Effector memory CD8-positive, alpha-beta T cell (primary cell): ENCODE results near the gene BCO2.
A peak's percentile ranks its signal among the peaks of the same experiment; 100 is the strongest.
"Not testable (repeated sequence)": the region's sequence is repeated elsewhere in the genome, so short reads cannot be mapped to it uniquely, and the experiment has no call there.

Experiments used
- ATAC-seq: fragments of 150-1000 bp; cut with Tn5 transposase; replicated peaks from 2 replicates; pipeline ENCODE4 v1.10.0; 2021; ENCODE audit warnings: mild to moderate bottlenecking, moderate library complexity
- DNase-seq, 3 experiments: peaks; one replicate each; pipeline ENCODE4 v3.0.0; 2021
- H3K27ac Mint-ChIP-seq, 2 donors: one replicate each; pipeline ENCODE4 v1.8.0; 2022; ENCODE audit warnings: mild to moderate bottlenecking in 2 of 2, mixed read lengths in 2 of 2, moderate library complexity in 2 of 2
- H3K27me3 Mint-ChIP-seq, 2 donors: one replicate each; pipeline ENCODE4 v1.8.0; 2022; ENCODE audit warnings: mixed read lengths in 2 of 2
- H3K36me3 Mint-ChIP-seq: one replicate; pipeline ENCODE4 v1.8.0; 2022; ENCODE audit warnings: mild to moderate bottlenecking, moderate library complexity, mixed read lengths; ENCODE audit not compliant: insufficient read depth
- H3K4me1 Mint-ChIP-seq, 2 donors: one replicate each; pipeline ENCODE4 v1.8.0; 2022; ENCODE audit warnings: low read depth in 2 of 2, mixed read lengths in 2 of 2
- H3K4me3 Mint-ChIP-seq, 2 donors: one replicate each; pipeline ENCODE4 v1.8.0; 2022; ENCODE audit warnings: mild to moderate bottlenecking in 2 of 2, mixed read lengths in 2 of 2, moderate library complexity in 2 of 2
- H3K9me3 Mint-ChIP-seq, 2 donors: one replicate each; pipeline ENCODE4 v1.8.0; 2022; ENCODE audit warnings: mixed read lengths in 2 of 2

Gene BCO2

GRCh38 chr11:112178428-112178827 is 3.1 kb downstream of the BCO2 start:
- Mint-ChIP-seq H3K4me3 (no peak overlapping the region), H3K4me1 (peaks cover 10 to 11% of the 10 kb centered on the region in 2 donors), H3K36me3 (no peaks in the 10 kb centered on the region), H3K9me3 (no peaks in the 10 kb centered on the region), H3K27me3 (peaks cover 14 to 19% of the 10 kb centered on the region in 2 donors), H3K27ac (peak overlapping the region in 1 of 2 donors; percentile 1)
- ATAC-seq (no peak), DNase-seq (no peak)

DNA sequence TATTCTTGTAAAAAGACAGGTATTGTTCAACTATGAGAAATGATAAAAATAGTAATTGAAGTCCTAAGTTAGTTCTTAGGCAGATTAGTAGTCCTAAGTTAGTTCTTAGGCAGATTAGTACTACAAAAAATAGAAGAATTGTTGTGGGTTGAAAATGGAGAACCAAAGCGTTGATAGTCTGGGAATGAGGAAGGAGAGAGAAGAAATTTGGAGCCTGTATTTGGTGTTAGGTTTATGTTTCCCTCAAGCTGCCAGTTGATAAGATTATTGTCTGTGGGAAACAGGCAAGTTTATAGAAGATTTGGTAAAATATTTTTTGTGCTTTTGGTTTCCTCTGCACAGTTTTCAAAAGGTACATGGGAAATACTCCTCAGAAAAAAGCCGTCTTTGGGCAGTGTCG is 3.6 kb downstream of the BCO2 start:
- Mint-ChIP-seq H3K36me3 (no peaks in the 10 kb centered on the region), H3K27me3 (peaks cover 14 to 19% of the 10 kb centered on the region in 2 donors)
- ATAC-seq: no peak

GRCh38 chr11:112179601-112180000 is 4.3 kb downstream of the BCO2 start:
- peaks cover 9 to 10% of the 10 kb centered on the region in 2 donors for H3K4me1 Mint-ChIP-seq
- ATAC-seq: peak; percentile 43
- peaks cover 11 to 15% of the 10 kb centered on the region in 2 donors for H3K27me3 Mint-ChIP-seq
- H3K9me3 Mint-ChIP-seq: no peaks in the 10 kb centered on the region
- no peak for DNase-seq
- no peak overlapping the region for H3K27ac Mint-ChIP-seq
- no peaks in the 10 kb centered on the region for H3K36me3 Mint-ChIP-seq
- no peak overlapping the region for H3K4me3 Mint-ChIP-seq

More for the DNA sequence above, 3.6 kb downstream of the BCO2 start:
- no peak overlapping the region for H3K4me3 Mint-ChIP-seq
- peak overlapping the region in 1 of 2 donors; percentile 1 for H3K27ac Mint-ChIP-seq
- H3K9me3 Mint-ChIP-seq: no peaks in the 10 kb centered on the region
- no peak for DNase-seq
- peaks cover 10 to 11% of the 10 kb centered on the region in 2 donors for H3K4me1 Mint-ChIP-seq

DNA sequence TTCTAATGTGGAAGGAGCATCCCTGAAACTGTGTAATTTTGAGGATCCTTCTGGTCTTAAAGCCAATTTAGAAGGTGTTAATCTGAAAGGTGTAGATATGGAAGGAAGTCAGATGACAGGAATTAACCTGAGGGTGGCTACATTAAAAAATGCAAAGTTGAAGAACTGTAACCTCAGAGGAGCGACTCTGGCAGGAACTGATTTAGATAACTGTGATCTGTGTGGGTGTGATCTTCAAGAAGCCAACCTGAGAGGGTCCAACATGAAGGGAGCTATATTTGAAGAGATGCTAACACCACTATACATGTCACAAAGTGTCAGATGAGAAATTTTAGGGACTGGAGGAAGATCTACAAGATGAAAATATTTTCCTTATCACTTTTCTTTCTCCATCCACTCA is 7.6 kb downstream of the BCO2 start:
- H3K4me3 Mint-ChIP-seq: no peak overlapping the region
- H3K36me3 Mint-ChIP-seq: no peaks in the 10 kb centered on the region
- H3K27me3 Mint-ChIP-seq: peaks cover 0 to 12% of the 10 kb centered on the region in 2 donors
- DNase-seq: no peak
- H3K27ac Mint-ChIP-seq: no peak overlapping the region
- H3K4me1 Mint-ChIP-seq: peaks cover 0 to 2% of the 10 kb centered on the region in 2 donors
- no peak for ATAC-seq
- no peaks in the 10 kb centered on the region for H3K9me3 Mint-ChIP-seq

DNA sequence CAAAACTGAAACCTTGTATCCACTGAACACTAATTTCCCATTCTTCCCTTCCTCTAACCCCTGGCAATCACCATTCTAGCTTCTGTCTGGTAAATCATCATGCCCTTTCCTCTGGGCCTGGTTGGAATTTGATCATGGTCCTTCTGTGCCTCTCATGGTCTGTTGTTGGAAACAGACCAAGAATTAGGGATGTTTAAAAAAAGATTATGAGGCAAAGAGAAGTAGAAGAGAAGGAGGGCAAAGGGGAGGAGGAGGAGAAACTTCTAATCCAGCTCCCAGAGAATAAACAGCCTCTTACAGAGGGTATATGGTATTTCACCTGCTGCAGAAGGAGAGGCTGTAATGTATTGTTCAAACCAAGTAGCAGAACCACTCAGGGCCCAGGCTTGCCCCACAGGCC is 10.6 kb downstream of the BCO2 start:
- Mint-ChIP-seq H3K9me3 (no peaks in the 10 kb centered on the region), H3K4me1 (no peaks in the 10 kb centered on the region), H3K27ac (no peak overlapping the region), H3K4me3 (no peak overlapping the region), H3K36me3 (no peaks in the 10 kb centered on the region), H3K27me3 (peaks cover 0 to 17% of the 10 kb centered on the region in 2 donors)
- ATAC-seq: no peak
- DNase-seq: no peak

- Mint-ChIP-seq H3K36me3 (no peaks in the 10 kb centered on the region), H3K9me3 (no peaks in the 10 kb centered on the region), H3K4me3 (no peak overlapping the region), H3K27me3 (peaks cover 0 to 17% of the 10 kb centered on the region in 2 donors), H3K4me1 (no peaks in the 10 kb centered on the region), H3K27ac (no peak overlapping the region)
- DNase-seq (no peak), ATAC-seq (no peak)
Observed at GRCh38 chr11:112186304-112186703, 11.0 kb downstream of the BCO2 start.

DNA sequence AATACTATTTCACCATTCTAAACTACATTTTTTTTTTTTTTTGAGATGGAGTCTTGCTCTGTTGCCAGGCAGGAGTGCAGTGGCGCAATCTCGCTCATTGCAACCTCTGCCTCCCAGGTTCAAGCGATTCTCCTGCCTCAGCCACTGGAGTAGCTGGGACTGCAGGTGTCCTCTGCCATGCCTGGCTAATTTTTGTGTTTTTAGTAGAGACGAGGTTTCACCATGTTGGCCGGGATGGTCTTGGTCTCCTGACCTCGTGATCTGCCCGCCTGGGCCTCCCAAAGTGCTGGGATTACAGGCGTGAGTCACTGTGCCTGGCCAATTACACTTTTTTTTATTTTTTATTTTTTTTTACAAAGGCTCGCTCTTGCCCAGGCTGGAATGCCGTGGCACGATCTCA is 19.8 kb downstream of the BCO2 start:
- not testable (repeated sequence) for H3K27me3 Mint-ChIP-seq, ATAC-seq, DNase-seq, H3K36me3 Mint-ChIP-seq, H3K27ac Mint-ChIP-seq, H3K4me1 Mint-ChIP-seq, H3K4me3 Mint-ChIP-seq, H3K9me3 Mint-ChIP-seq

GRCh38 chr11:112195951-112196351 is 20.6 kb downstream of the BCO2 start:
- H3K27ac Mint-ChIP-seq: no peak overlapping the region
- H3K36me3 Mint-ChIP-seq: no peaks in the 10 kb centered on the region
- DNase-seq: no peak

DNA sequence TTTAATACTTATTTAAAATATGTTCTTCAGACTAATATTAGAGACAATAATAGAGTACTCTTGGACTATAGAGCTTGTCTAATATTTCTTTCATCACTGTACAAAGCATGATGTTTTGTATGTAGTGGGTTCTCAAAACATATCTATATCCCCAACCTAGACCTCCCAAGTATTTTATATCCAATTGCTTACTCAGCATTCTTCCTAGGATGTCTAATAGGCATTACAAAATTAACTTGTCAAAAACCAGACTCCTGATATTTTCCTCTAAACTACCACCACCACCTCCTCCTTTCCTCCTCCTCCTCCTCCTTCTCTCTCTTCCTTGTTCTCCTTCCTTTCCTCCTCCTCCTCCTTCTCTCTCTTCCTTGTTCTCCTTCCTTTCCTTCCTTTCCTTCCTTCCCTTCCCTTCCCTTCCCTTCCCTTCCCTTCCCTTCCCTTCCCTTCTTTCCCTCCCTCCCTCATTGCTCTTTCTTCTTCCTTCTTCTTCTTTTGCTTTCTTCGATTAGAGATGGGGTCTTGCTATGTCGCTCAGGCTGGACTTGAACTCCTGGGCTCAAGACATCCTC is 21.3 kb downstream of the BCO2 start:
- Mint-ChIP-seq H3K9me3 (no peaks in the 10 kb centered on the region), H3K36me3 (no peaks in the 10 kb centered on the region), H3K4me3 (no peak overlapping the region), H3K27ac (no peak overlapping the region), H3K4me1 (no peaks in the 10 kb centered on the region), H3K27me3 (peaks cover 0 to 9% of the 10 kb centered on the region in 2 donors)
- no peak for ATAC-seq
- DNase-seq: no peak

More at GRCh38 chr11:112195951-112196351, 20.6 kb downstream of the BCO2 start:
- Mint-ChIP-seq H3K4me3 (no peak overlapping the region), H3K27me3 (peaks cover 0 to 9% of the 10 kb centered on the region in 2 donors), H3K9me3 (no peaks in the 10 kb centered on the region), H3K4me1 (no peaks in the 10 kb centered on the region)
- no peak for ATAC-seq

- not testable (repeated sequence) for H3K27me3 Mint-ChIP-seq, H3K9me3 Mint-ChIP-seq, H3K4me1 Mint-ChIP-seq, DNase-seq, H3K27ac Mint-ChIP-seq, ATAC-seq, H3K4me3 Mint-ChIP-seq, H3K36me3 Mint-ChIP-seq
Observed at GRCh38 chr11:112199101-112199500, 23.8 kb downstream of the BCO2 start.

GRCh38 chr11:112200252-112200651 is 24.9 kb downstream of the BCO2 start:
- ATAC-seq: no peak
- no peak overlapping the region for H3K27ac Mint-ChIP-seq

GRCh38 chr11:112206071-112206470 is 30.8 kb downstream of the BCO2 start:
- no peaks in the 10 kb centered on the region for H3K36me3 Mint-ChIP-seq
- H3K4me3 Mint-ChIP-seq: no peak overlapping the region
- peaks cover 0 to 9% of the 10 kb centered on the region in 2 donors for H3K27me3 Mint-ChIP-seq
- H3K9me3 Mint-ChIP-seq: no peaks in the 10 kb centered on the region
- no peak overlapping the region for H3K27ac Mint-ChIP-seq
- H3K4me1 Mint-ChIP-seq: no peaks in the 10 kb centered on the region
- DNase-seq: no peak
- ATAC-seq: no peak

More at GRCh38 chr11:112200252-112200651, 24.9 kb downstream of the BCO2 start:
- Mint-ChIP-seq H3K9me3 (no peaks in the 10 kb centered on the region), H3K4me1 (no peaks in the 10 kb centered on the region), H3K27me3 (peaks cover 0 to 4% of the 10 kb centered on the region in 2 donors), H3K36me3 (no peaks in the 10 kb centered on the region), H3K4me3 (no peak overlapping the region)
- DNase-seq: no peak

- no peaks in the 10 kb centered on the region for H3K36me3 Mint-ChIP-seq
- DNase-seq (no peak), ATAC-seq (no peak)
- H3K27ac Mint-ChIP-seq: no peak overlapping the region
- no peak overlapping the region for H3K4me3 Mint-ChIP-seq
- peaks cover 0 to 9% of the 10 kb centered on the region in 2 donors for H3K27me3 Mint-ChIP-seq
- H3K9me3 Mint-ChIP-seq: no peaks in the 10 kb centered on the region
- peaks cover 3 to 8% of the 10 kb centered on the region in 2 donors for H3K4me1 Mint-ChIP-seq
Observed at GRCh38 chr11:112210890-112211289, 35.6 kb downstream of the BCO2 start.

DNA sequence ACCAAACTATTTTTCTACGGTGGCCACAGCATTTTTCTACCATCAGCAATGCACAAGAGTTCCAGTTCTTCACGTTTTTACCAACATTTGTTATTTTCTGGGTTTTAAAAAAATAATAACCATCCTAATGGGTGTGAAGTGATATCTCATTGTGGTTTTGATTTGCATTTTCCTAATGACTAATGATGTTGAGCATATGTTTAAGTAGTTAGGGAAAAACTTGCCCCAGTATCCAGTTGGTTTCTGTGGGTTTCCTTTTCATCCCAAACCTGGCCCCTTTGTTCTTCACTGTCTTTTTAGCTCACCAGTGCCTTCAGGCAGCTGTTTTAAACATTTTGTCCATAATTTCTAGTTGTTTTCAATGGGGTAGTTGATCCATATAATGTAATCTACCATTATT is 36.2 kb downstream of the BCO2 start:
- H3K4me3 Mint-ChIP-seq: peak overlapping the region in 1 of 2 donors; percentile 31
- no peaks in the 10 kb centered on the region for H3K36me3 Mint-ChIP-seq
- peaks cover 3 to 8% of the 10 kb centered on the region in 2 donors for H3K4me1 Mint-ChIP-seq
- no peaks in the 10 kb centered on the region for H3K9me3 Mint-ChIP-seq
- no peak overlapping the region for H3K27ac Mint-ChIP-seq
- peak; percentile 37 for ATAC-seq
- DNase-seq: no peak
- peaks cover 0 to 9% of the 10 kb centered on the region in 2 donors for H3K27me3 Mint-ChIP-seq
